Measurements from ENCODE around the gene HBA1. TPM values are rescaled to one million over a fixed set of nuclear protein-coding genes. Genes with fewer than 3 reads are reported as not detected.

HBA1 gene
- total and polyA plus RNA-seq, 2 of the 8 experiments (the other 6 are each of a cell fraction or from before 2014, with no cell fraction given): 2.3 TPM

- H2BK20ac ChIP-seq (ENCODE audit: low read length): no peak overlapping the region
- no peak overlapping the region for H2BK5ac ChIP-seq (ENCODE audit: low read depth, low read length)
- no peak overlapping the region for H3K4me2 ChIP-seq (ENCODE audit: insufficient read depth in 1 of 2, low read depth in 2 of 2, low read length in 2 of 2)
- FAIRE-seq (no peak), DNase-seq (ENCODE audit: low read depth in 1 of 2, low spot score in 2 of 2) (no peak)
- H4K20me1 ChIP-seq (replicated peaks in 1 of 2; ENCODE audit: control insufficient read depth in 1 of 2, insufficient read depth in 2 of 2, low read length in 2 of 2): peaks cover 11 to 20% of the 10 kb centered on the region in 2 experiments
- no peak overlapping the region for H3K18ac ChIP-seq (ENCODE audit: extremely low read depth, low read length)
- H3K4me1 ChIP-seq (replicated peaks in 1 of 4; ENCODE audit: control insufficient read depth in 3 of 4, insufficient read depth in 4 of 4, low read length in 3 of 4): peaks cover 0 to 9% (median 4%) of the 10 kb centered on the region in 4 experiments; a peak in 5 of 7 replicates
- H4K5ac ChIP-seq (ENCODE audit: insufficient read length, low read depth, low read length): no peak overlapping the region
- no peak overlapping the region for H3K56ac ChIP-seq (replicated peaks; ENCODE audit: insufficient read length, low read depth, low read length)
- H4K8ac ChIP-seq (ENCODE audit: extremely low read depth, insufficient read depth, low read length): no peak overlapping the region
- no peak overlapping the region for H4K91ac ChIP-seq (replicated peaks; ENCODE audit: insufficient read length, low read length)
- ChIA-PET CTCF (ENCODE audit: partially characterized antibody) (interaction anchor here (1.3 to 4.3 kb wide), 4 partner anchors 10 to 71 kb away, joined by 4 to 29 read pairs (median 10); no protein-coding TSS in a partner anchor), POLR2A (ENCODE audit: partially characterized antibody) (interaction anchor here (0.6 to 2.3 kb wide), 3 partner anchors 11 to 20 kb away, joined by 3 to 16 read pairs (median 4); partner anchors contain the start of gene HBM)
- H3K9me3 ChIP-seq (ENCODE audit: insufficient read depth in 2 of 2, low read depth in 1 of 2, low read length in 1 of 2): no peaks in the 10 kb centered on the region
- no peak overlapping the region for H3K27ac ChIP-seq (ENCODE audit: low read depth, low read length)
- no peak overlapping the region for H3K14ac ChIP-seq (ENCODE audit: insufficient read length)
- no peak overlapping the region for H3K4me3 ChIP-seq (ENCODE audit: extremely low read depth in 1 of 4, insufficient read depth in 2 of 4, low read depth in 3 of 4, low read length in 4 of 4)
- no peaks in the 10 kb centered on the region for H3K36me3 ChIP-seq (ENCODE audit: control insufficient read depth in 2 of 4, insufficient read depth in 4 of 4, low read length in 3 of 4)
- no peaks in the 10 kb centered on the region for H3K79me1 ChIP-seq (ENCODE audit: low read depth, low read length)
- H2BK15ac ChIP-seq (ENCODE audit: low read length): no peak overlapping the region
- H2BK12ac ChIP-seq (ENCODE audit: low read depth, low read length): no peak overlapping the region
- no peak overlapping the region for H2AK5ac ChIP-seq (ENCODE audit: low read depth, low read length)
- no peak overlapping the region for H3K23ac ChIP-seq (ENCODE audit: insufficient read length)
- WGBS, 2 experiments (ENCODE audit: extremely low coverage in 1 of 2, insufficient coverage in 1 of 2, insufficient read length in 1 of 2, insufficient replicate concordance in 2 of 2, low coverage in 1 of 2, low lambda C conversion rate in 2 of 2, missing lambda C conversion rate in 1 of 2): 76% methylated on average over 11 of the region's 11 CpGs; no CpG with 5 or more reads in 1 of the 2 experiments
- peaks cover 54 to 75% (median 68%) of the 10 kb centered on the region in 4 experiments for H3K27me3 ChIP-seq (replicated peaks in 1 of 4; ENCODE audit: control insufficient read depth in 3 of 4, extremely low read depth in 1 of 4, insufficient read depth in 3 of 4, low read length in 3 of 4)
- H2BK120ac ChIP-seq (replicated peaks; ENCODE audit: low read depth, low read length): no peak overlapping the region
- H2AFZ ChIP-seq (ENCODE audit: low read length): no peak overlapping the region
- peaks cover 9% of the 10 kb centered on the region; the same call in 1 of the 2 replicates for H3K23me2 ChIP-seq (ENCODE audit: low read depth, low read length)
- H3K4ac ChIP-seq (replicated peaks; ENCODE audit: insufficient read length, low read depth, low read length): no peak overlapping the region
- H3K9ac ChIP-seq (replicated peaks in 1 of 4; ENCODE audit: extremely low read depth in 1 of 4, low read depth in 3 of 4, low read length in 3 of 4): no peak overlapping the region
- no peaks in the 10 kb centered on the region for H3K79me2 ChIP-seq (ENCODE audit: control insufficient read depth in 1 of 2, insufficient read depth in 2 of 2, low read length in 2 of 2)
- TF ChIP-seq SIN3A (conservative IDR thresholded peaks at IDR 0.05 in 1 of 2, IDR thresholded peaks at IDR 0.05 in 1 of 2; ENCODE audit: low read depth in 1 of 2, low read length in 2 of 2) (no peak), BCL11A (IDR thresholded peaks at IDR 0.05; ENCODE audit: low read depth in 2 of 2, low read length in 2 of 2) (no peak), MAFK (IDR thresholded peaks at IDR 0.05; ENCODE audit: low read depth, low read length) (no peak), EP300 (IDR thresholded peaks at IDR 0.05; ENCODE audit: borderline replicate concordance in 1 of 2, low read depth in 2 of 2, low read length in 2 of 2) (no peak), CTCF (IDR thresholded peaks at IDR 0.05; ENCODE audit: control extremely low read depth in 1 of 3, insufficient read depth in 1 of 3, low read depth in 1 of 3, low read length in 3 of 3) (no peak), ASH2L (IDR thresholded peaks at IDR 0.05; ENCODE audit: low read length) (no peak), SUZ12 (IDR thresholded peaks at IDR 0.05; ENCODE audit: low read length) (no peak)
Measured at GRCh38 chr16:177981-178667, 1.6 kb downstream of the HBA1 start.
